ENCODE results near the gene BCKDHB.
"Not testable (repeated sequence)": the region's sequence is repeated elsewhere in the genome, so short reads cannot be mapped to it uniquely, and the experiment has no call there.

- TF ChIP-seq CTCF (optimal IDR thresholded peaks at IDR 0.05 in 1 of 3, IDR thresholded peaks at IDR 0.05 in 1 of 3, conservative IDR thresholded peaks at IDR 0.05 in 1 of 3; ENCODE audit: extremely low read depth in 1 of 3, insufficient read depth in 2 of 3, low read length in 3 of 3); EZH2 (IDR thresholded peaks at IDR 0.05; ENCODE audit: low read length): not testable (repeated sequence)
Observed at GRCh38 chr6:80211890-80212289, 105.4 kb downstream of the BCKDHB start.
